ENCODE measurements around the gene SH3RF3.

- no peak for TF ChIP-seq SUZ12 (IDR thresholded peaks at IDR 0.05; ENCODE audit: extremely low read depth, insufficient read depth, insufficient read length)
- TF ChIP-seq ZNF274 (IDR thresholded peaks at IDR 0.05; ENCODE audit: low read depth, low read length), result no peak
These were observed 126.6 kb downstream of the SH3RF3 start for GRCh38 chr2:109255654-109256053.

Data from NT2/D1 (cell line).